Naive B cell (primary cell): ENCODE measurements around the gene BSND. TPM values are rescaled to one million over a fixed set of nuclear protein-coding genes. Genes with fewer than 3 reads are reported as not detected.
"Not testable (repeated sequence)": the region's sequence is repeated elsewhere in the genome, so short reads cannot be mapped to it uniquely, and the experiment has no call there.

Source experiments
- ATAC-seq, 2 donors: fragments of 150-1000 bp; cut with Tn5 transposase; 2 replicates each; pipeline ENCODE4 v1.10.0; 2021; ENCODE audit warnings: low read depth in 2 of 2, mild to moderate bottlenecking in 2 of 2, moderate library complexity in 2 of 2
- DNase-seq: peaks from one replicate; pipeline ENCODE4 v3.0.0; 2022
- H3K27ac Mint-ChIP-seq, 6 donors: one replicate each; pipeline ENCODE4 v1.8.0; 2020 to 2022; ENCODE audit warnings: mild to moderate bottlenecking in 6 of 6, mixed read lengths in 6 of 6, moderate library complexity in 5 of 6, inconsistent platforms in 2 of 6
- H3K27me3 Mint-ChIP-seq, 3 donors: one replicate each; pipeline ENCODE4 v1.8.0; 2021 to 2022; ENCODE audit warnings: mixed read lengths in 3 of 3, mild to moderate bottlenecking in 1 of 3
- H3K36me3 Mint-ChIP-seq, 2 donors: one replicate each; pipeline ENCODE4 v1.8.0; 2020 to 2022; ENCODE audit warnings: mixed read lengths in 2 of 2, inconsistent platforms in 1 of 2, mild to moderate bottlenecking in 1 of 2
- H3K4me1 Mint-ChIP-seq, 3 donors: one replicate each; pipeline ENCODE4 v1.8.0; 2020 to 2022; ENCODE audit warnings: mixed read lengths in 3 of 3, inconsistent platforms in 1 of 3, mild to moderate bottlenecking in 1 of 3, moderate library complexity in 1 of 3
- H3K4me3 Mint-ChIP-seq, 8 donors: one replicate each; pipeline ENCODE4 v1.8.0; 2020 to 2022; ENCODE audit warnings: mild to moderate bottlenecking in 8 of 8, mixed read lengths in 8 of 8, moderate library complexity in 8 of 8, inconsistent platforms in 2 of 8
- H3K9me3 Mint-ChIP-seq, 7 donors: one replicate each; pipeline ENCODE4 v1.8.0; 2020 to 2022; ENCODE audit warnings: mixed read lengths in 7 of 7, mild to moderate bottlenecking in 5 of 7, inconsistent platforms in 2 of 7, moderate library complexity in 1 of 7
- polyA plus RNA-seq, 6 donors: library from polyadenylated mRNA; unstranded; fragments of 300-500 nt; fragmentation: Illumina TruSeq; gene quantifications; one replicate each; pipeline ENCODE4 v1.2.3, GENCODE V29; 2021; ENCODE audit warnings: low read depth in 6 of 6

The BSND gene
- not detected for polyA plus RNA-seq

GRCh38 chr1:54998677-54999076 is at the start of gene BSND:
TSS of gene BSND (plus strand) at chr1:54998933. CDS start at chr1:54999187, 254 bp downstream.
- Mint-ChIP-seq H3K27me3 (peaks cover 37 to 48% (median 40%) of the 10 kb centered on the region in 3 donors), H3K36me3 (peaks cover 0 to 14% of the 10 kb centered on the region in 2 donors), H3K27ac (peak within 1 kb of the TSS in 1 of 6 donors; percentile 9), H3K9me3 (peaks cover 0 to 3% (median 0%) of the 10 kb centered on the region in 7 donors), H3K4me3 (peak within 1 kb of the TSS in 2 of 8 donors; percentile 18 to 22), H3K4me1 (peaks cover 6 to 22% (median 17%) of the 10 kb centered on the region in 3 donors)
- ATAC-seq (no peak), DNase-seq (no peak)

- Mint-ChIP-seq H3K27ac (no peak overlapping the region), H3K36me3 (no peaks in the 10 kb centered on the region), H3K9me3 (no peaks in the 10 kb centered on the region), H3K4me1 (peaks cover 7 to 14% (median 14%) of the 10 kb centered on the region in 3 donors), H3K27me3 (peaks cover 9 to 40% (median 24%) of the 10 kb centered on the region in 3 donors), H3K4me3 (no peak overlapping the region)
- DNase-seq (no peak), ATAC-seq (no peak)
Observed at GRCh38 chr1:54949053-54949452, 49.7 kb upstream of the BSND start.

GRCh38 chr1:54950006-54950368 is 48.7 kb upstream of the BSND start:
- H3K4me1 Mint-ChIP-seq, result peaks cover 5 to 12% (median 12%) of the 10 kb centered on the region in 3 donors
- H3K36me3 Mint-ChIP-seq, result no peaks in the 10 kb centered on the region
- H3K27me3 Mint-ChIP-seq, result peaks cover 9 to 38% (median 27%) of the 10 kb centered on the region in 3 donors
- H3K9me3 Mint-ChIP-seq, result peaks cover 0 to 4% (median 0%) of the 10 kb centered on the region in 7 donors
- H3K27ac Mint-ChIP-seq, result peak overlapping the region in 1 of 6 donors; percentile 72
- ATAC-seq (no peak), DNase-seq (no peak)
- H3K4me3 Mint-ChIP-seq, result no peak overlapping the region

- DNase-seq (no peak), ATAC-seq (no peak)
- Mint-ChIP-seq H3K4me1 (peaks cover 0 to 8% (median 7%) of the 10 kb centered on the region in 3 donors), H3K4me3 (peak overlapping the region in 1 of 8 donors; percentile 40), H3K36me3 (no peaks in the 10 kb centered on the region), H3K27me3 (peaks cover 9 to 33% (median 21%) of the 10 kb centered on the region in 3 donors), H3K27ac (peak overlapping the region in 1 of 6 donors; percentile 72), H3K9me3 (peaks cover 0 to 9% (median 0%) of the 10 kb centered on the region in 7 donors)
Observed at GRCh38 chr1:54950369-54951163, 48.2 kb upstream of the BSND start.

GRCh38 chr1:54951810-54952226 is 46.9 kb upstream of the BSND start:
- DNase-seq (no peak), ATAC-seq (no peak)
- H3K27me3 Mint-ChIP-seq, result peaks cover 10 to 33% (median 20%) of the 10 kb centered on the region in 3 donors
- H3K4me3 Mint-ChIP-seq, result no peak overlapping the region
- no peaks in the 10 kb centered on the region for H3K36me3 Mint-ChIP-seq
- H3K4me1 Mint-ChIP-seq, result peaks cover 0 to 8% (median 7%) of the 10 kb centered on the region in 3 donors
- H3K27ac Mint-ChIP-seq, result no peak overlapping the region
- peaks cover 0 to 9% (median 2%) of the 10 kb centered on the region in 7 donors for H3K9me3 Mint-ChIP-seq

- peaks cover 4 to 17% (median 9%) of the 10 kb centered on the region in 7 donors for H3K9me3 Mint-ChIP-seq
- peaks cover 0 to 10% of the 10 kb centered on the region in 2 donors for H3K36me3 Mint-ChIP-seq
- peaks cover 12 to 33% (median 20%) of the 10 kb centered on the region in 3 donors for H3K27me3 Mint-ChIP-seq
- H3K4me1 Mint-ChIP-seq, result peaks cover 0 to 8% (median 7%) of the 10 kb centered on the region in 3 donors
- no peak for ATAC-seq
- H3K4me3 Mint-ChIP-seq, result no peak overlapping the region
- no peak overlapping the region for H3K27ac Mint-ChIP-seq
- no peak for DNase-seq
Observed at GRCh38 chr1:54952950-54953718, 45.6 kb upstream of the BSND start.

- no peak overlapping the region for H3K4me3 Mint-ChIP-seq
- peaks cover 0 to 8% (median 7%) of the 10 kb centered on the region in 3 donors for H3K4me1 Mint-ChIP-seq
- H3K36me3 Mint-ChIP-seq, result peaks cover 0 to 14% of the 10 kb centered on the region in 2 donors
- H3K9me3 Mint-ChIP-seq, result peaks cover 4 to 23% (median 13%) of the 10 kb centered on the region in 7 donors
- ATAC-seq (no peak), DNase-seq (no peak)
- peaks cover 11 to 33% (median 20%) of the 10 kb centered on the region in 3 donors for H3K27me3 Mint-ChIP-seq
- H3K27ac Mint-ChIP-seq, result peak overlapping the region in 1 of 6 donors; percentile 13
Observed at GRCh38 chr1:54953846-54954245, 44.9 kb upstream of the BSND start.

GRCh38 chr1:54955359-54955758 is 43.4 kb upstream of the BSND start:
- ATAC-seq (no peak), DNase-seq (no peak)
- peaks cover 4 to 36% (median 17%) of the 10 kb centered on the region in 7 donors for H3K9me3 Mint-ChIP-seq
- H3K27me3 Mint-ChIP-seq, result peaks cover 7 to 25% (median 14%) of the 10 kb centered on the region in 3 donors
- H3K4me3 Mint-ChIP-seq, result no peak overlapping the region
- H3K4me1 Mint-ChIP-seq, result peaks cover 0 to 3% (median 1%) of the 10 kb centered on the region in 3 donors
- H3K27ac Mint-ChIP-seq, result no peak overlapping the region
- H3K36me3 Mint-ChIP-seq, result peaks cover 0 to 18% of the 10 kb centered on the region in 2 donors

GRCh38 chr1:54956726-54957125 is 42.0 kb upstream of the BSND start:
- ATAC-seq, result no peak
- peaks cover 0 to 18% of the 10 kb centered on the region in 2 donors for H3K36me3 Mint-ChIP-seq
- peaks cover 4 to 38% (median 17%) of the 10 kb centered on the region in 7 donors for H3K9me3 Mint-ChIP-seq

GRCh38 chr1:54959241-54959640 is 39.5 kb upstream of the BSND start:
- ATAC-seq (no peak), DNase-seq (no peak)
- peaks cover 4 to 38% (median 16%) of the 10 kb centered on the region in 7 donors for H3K9me3 Mint-ChIP-seq
- H3K36me3 Mint-ChIP-seq, result peaks cover 0 to 18% of the 10 kb centered on the region in 2 donors
- peaks cover 3 to 5% (median 4%) of the 10 kb centered on the region in 3 donors for H3K27me3 Mint-ChIP-seq
- no peaks in the 10 kb centered on the region for H3K4me1 Mint-ChIP-seq
- no peak overlapping the region for H3K27ac Mint-ChIP-seq
- H3K4me3 Mint-ChIP-seq, result no peak overlapping the region

More at GRCh38 chr1:54956726-54957125, 42.0 kb upstream of the BSND start:
- peaks cover 3 to 13% (median 7%) of the 10 kb centered on the region in 3 donors for H3K27me3 Mint-ChIP-seq
- DNase-seq, result no peak
- no peaks in the 10 kb centered on the region for H3K4me1 Mint-ChIP-seq
- no peak overlapping the region for H3K4me3 Mint-ChIP-seq
- no peak overlapping the region for H3K27ac Mint-ChIP-seq

- H3K36me3 Mint-ChIP-seq, result peaks cover 0 to 11% of the 10 kb centered on the region in 2 donors
- H3K27ac Mint-ChIP-seq, result no peak overlapping the region
- H3K27me3 Mint-ChIP-seq, result no peaks in the 10 kb centered on the region
- peaks cover 0 to 26% (median 13%) of the 10 kb centered on the region in 7 donors for H3K9me3 Mint-ChIP-seq
- ATAC-seq (no peak), DNase-seq (no peak)
- peaks cover 10 to 17% (median 14%) of the 10 kb centered on the region in 3 donors for H3K4me1 Mint-ChIP-seq
- no peak overlapping the region for H3K4me3 Mint-ChIP-seq
Observed at GRCh38 chr1:54962612-54963395, 35.9 kb upstream of the BSND start.

- not testable (repeated sequence) for H3K36me3 Mint-ChIP-seq, H3K27me3 Mint-ChIP-seq, DNase-seq, H3K4me3 Mint-ChIP-seq, ATAC-seq
- Mint-ChIP-seq H3K4me1 (peaks cover 10 to 17% (median 14%) of the 10 kb centered on the region in 3 donors), H3K9me3 (peaks cover 0 to 16% (median 3%) of the 10 kb centered on the region in 7 donors), H3K27ac (peak overlapping the region in 1 of 6 donors; percentile 47)
Observed at GRCh38 chr1:54963829-54964228, 34.9 kb upstream of the BSND start.
